ENCODE measurements around the gene KLHL25.

KLHL25 gene

GRCh38 chr15:85725019-85725418 is 69.7 kb downstream of the KLHL25 start:
- in situ Hi-C loops (cut with MboI; ENCODE audit: low pct_unique_long_range_greater_than_20kb, low sequenced_read_pairs, unreplicated experiment): no loop called here
- DNase-seq (ENCODE audit: low spot score): no peak
- TF ChIP-seq CTCF (IDR thresholded peaks at IDR 0.05; ENCODE audit: extremely low read depth, insufficient read depth, missing control alignments): no peak

GRCh38 chr15:85723960-85724945 is 70.5 kb downstream of the KLHL25 start:
- in situ Hi-C loops (cut with MboI; ENCODE audit: low pct_unique_long_range_greater_than_20kb, low sequenced_read_pairs, unreplicated experiment): loop anchor here (25.0 kb wide), 1 partner anchor 237 kb away; no protein-coding TSS in a partner anchor
- DNase-seq (ENCODE audit: low spot score): no peak
- TF ChIP-seq CTCF (IDR thresholded peaks at IDR 0.05; ENCODE audit: extremely low read depth, insufficient read depth, missing control alignments): no peak

GRCh38 chr15:85722374-85723152 is 72.2 kb downstream of the KLHL25 start:
- TF ChIP-seq CTCF (IDR thresholded peaks at IDR 0.05; ENCODE audit: extremely low read depth, insufficient read depth, missing control alignments): no peak
- DNase-seq (ENCODE audit: low spot score): no peak
- in situ Hi-C loops (cut with MboI; ENCODE audit: low pct_unique_long_range_greater_than_20kb, low sequenced_read_pairs, unreplicated experiment): loop anchor here (25.0 kb wide), 1 partner anchor 235 kb away; no protein-coding TSS in a partner anchor

GRCh38 chr15:85718981-85719380 is 75.7 kb downstream of the KLHL25 start:
- TF ChIP-seq CTCF (IDR thresholded peaks at IDR 0.05; ENCODE audit: extremely low read depth, insufficient read depth, missing control alignments): no peak
- DNase-seq (ENCODE audit: low spot score): no peak
- in situ Hi-C loops (cut with MboI; ENCODE audit: low pct_unique_long_range_greater_than_20kb, low sequenced_read_pairs, unreplicated experiment): loop anchor here (25.0 kb wide), 1 partner anchor 232 kb away; no protein-coding TSS in a partner anchor

- no peak for TF ChIP-seq CTCF (IDR thresholded peaks at IDR 0.05; ENCODE audit: extremely low read depth, insufficient read depth, missing control alignments)
- in situ Hi-C loops (cut with MboI; ENCODE audit: low pct_unique_long_range_greater_than_20kb, low sequenced_read_pairs, unreplicated experiment): loop anchor here (25.0 kb wide), 1 partner anchor 231 kb away; no protein-coding TSS in a partner anchor
- no peak for DNase-seq (ENCODE audit: low spot score)
Observed at GRCh38 chr15:85718271-85718971, 76.3 kb downstream of the KLHL25 start.

- TF ChIP-seq CTCF (IDR thresholded peaks at IDR 0.05; ENCODE audit: extremely low read depth, insufficient read depth, missing control alignments): no peak
- in situ Hi-C loops (cut with MboI; ENCODE audit: low pct_unique_long_range_greater_than_20kb, low sequenced_read_pairs, unreplicated experiment): loop anchor here (25.0 kb wide), 1 partner anchor 230 kb away; no protein-coding TSS in a partner anchor
Observed at GRCh38 chr15:85717212-85717611, 77.5 kb downstream of the KLHL25 start.

More at GRCh38 chr15:85717212-85717611, 77.5 kb downstream of the KLHL25 start:
- DNase-seq (ENCODE audit: low spot score): no peak

Data from GM13977 (cell line).